ENCODE results near the gene ENDOU.

- no peak for TF ChIP-seq CTCF (IDR thresholded peaks at IDR 0.05)
- TF ChIP-seq POLR2AphosphoS5 (IDR thresholded peaks at IDR 0.05) = no peak
- TF ChIP-seq POLR2A (IDR thresholded peaks at IDR 0.05) = no peak
- no peak for TF ChIP-seq EP300 (IDR thresholded peaks at IDR 0.05)
These were observed 36.1 kb downstream of the ENDOU start for GRCh38 chr12:47689215-47689614.

Measured in stomach (tissue), 4 donors.